Mesendoderm (in vitro differentiated cells): Measurements from ENCODE around the gene ARMH3.
A peak's percentile ranks its signal among the peaks of the same experiment; 100 is the strongest.

Source experiments
- DNase-seq: peaks from one replicate; pipeline ENCODE4 v3.0.0; 2013
- H2AK5ac ChIP-seq: 2 replicates; pipeline ENCODE4 v1.6.1; 2013; ENCODE audit warnings: low read length, inconsistent platforms
- H2BK120ac ChIP-seq: 2 replicates; pipeline ENCODE4 v1.6.1; 2013; ENCODE audit warnings: low read depth, mild to moderate bottlenecking, low read length, moderate library complexity, mixed read lengths
- H2BK15ac ChIP-seq: replicated peaks from 2 replicates; pipeline ENCODE4 v1.6.1; 2013; ENCODE audit warnings: low read depth, mild to moderate bottlenecking, moderate library complexity
- H2BK5ac ChIP-seq: 2 replicates; pipeline ENCODE4 v1.6.1; 2013; ENCODE audit warnings: low read length, inconsistent platforms
- H3K18ac ChIP-seq: 2 replicates; pipeline ENCODE4 v1.6.1; 2013; ENCODE audit warnings: mild to moderate bottlenecking, low read length, mixed read lengths
- H3K23ac ChIP-seq: one replicate; pipeline ENCODE4 v1.6.1; 2013; ENCODE audit warnings: low read length
- H3K27ac ChIP-seq: 2 replicates; pipeline ENCODE4 v1.5.1; 2013; ENCODE audit warnings: low read depth, mild to moderate bottlenecking, inconsistent platforms, low read length, moderate library complexity
- H3K27me3 ChIP-seq: 2 replicates; pipeline ENCODE4 v1.6.1; 2013; ENCODE audit warnings: low read length, control low read depth, mild to moderate bottlenecking, inconsistent platforms; ENCODE audit not compliant: insufficient read depth, poor library complexity
- H3K36me3 ChIP-seq: 2 replicates; pipeline ENCODE4 v1.6.1; 2013; ENCODE audit warnings: low read length, inconsistent platforms; ENCODE audit not compliant: control insufficient read depth, insufficient read depth
- H3K4ac ChIP-seq: one replicate; pipeline ENCODE4 v1.6.1; 2013; ENCODE audit warnings: low read depth, mild to moderate bottlenecking, low read length, moderate library complexity
- H3K4me1 ChIP-seq: 2 replicates; pipeline ENCODE4 v1.6.1; 2013; ENCODE audit warnings: low read depth, low read length, inconsistent platforms; ENCODE audit not compliant: control insufficient read depth
- H3K4me2 ChIP-seq: 2 replicates; pipeline ENCODE4 v1.6.1; 2013; ENCODE audit warnings: low read length
- H3K4me3 ChIP-seq: 2 replicates; pipeline ENCODE4 v1.5.1; 2013; ENCODE audit warnings: mild to moderate bottlenecking, low read length
- H3K56ac ChIP-seq: one replicate; pipeline ENCODE4 v1.6.1; 2013; ENCODE audit warnings: low read length
- H3K79me1 ChIP-seq: 2 replicates; pipeline ENCODE4 v1.6.1; 2013; ENCODE audit warnings: low read length, inconsistent platforms
- H3K79me2 ChIP-seq: 2 replicates; pipeline ENCODE4 v1.6.1; 2013; ENCODE audit warnings: mild to moderate bottlenecking, low read length; ENCODE audit not compliant: control insufficient read depth, insufficient read depth
- H3K9ac ChIP-seq: 2 replicates; pipeline ENCODE4 v1.6.1; 2013; ENCODE audit warnings: low read length, inconsistent platforms
- H4K5ac ChIP-seq: one replicate; pipeline ENCODE4 v1.6.1; 2013; ENCODE audit warnings: low read length
- H4K8ac ChIP-seq: one replicate; pipeline ENCODE4 v1.6.1; 2013; ENCODE audit warnings: low read depth, mild to moderate bottlenecking, control low read depth, low read length, moderate library complexity
- WGBS: extraction: QIAGEN DNeasy Blood & Tissue Kit; methylation state at CpG from one replicate; pipeline ENCODE4 v1.1.7; 2013; ENCODE audit warnings: low lambda C conversion rate, missing lambda C conversion rate; ENCODE audit not compliant: insufficient coverage; ENCODE audit errors: extremely low coverage; 5-methylcytosine and 5-hydroxymethylcytosine counted together

ARMH3 gene

DNA sequence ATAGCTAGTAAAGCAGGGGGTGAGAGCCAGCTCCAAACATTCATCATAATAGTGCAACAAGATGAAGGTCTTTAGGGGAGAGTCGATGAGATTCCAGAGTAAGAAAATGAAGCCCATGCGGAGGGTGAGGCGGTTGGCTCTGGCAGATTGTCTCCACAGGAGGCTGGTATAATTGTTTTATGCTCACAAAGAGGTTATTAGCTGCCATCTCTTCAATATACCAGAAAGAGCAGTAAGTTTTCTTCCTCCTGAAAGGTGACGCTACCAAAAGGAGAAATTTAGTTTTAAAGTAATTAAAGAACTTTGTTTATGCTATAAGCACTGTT lies 153.2 kb downstream of the ARMH3 start:
- H2AK5ac ChIP-seq, result no peak overlapping the region
- no peak overlapping the region for H4K5ac ChIP-seq
- H3K79me1 ChIP-seq, result no peaks in the 10 kb centered on the region
- H3K4me1 ChIP-seq, result no peaks in the 10 kb centered on the region
- H3K56ac ChIP-seq, result no peak overlapping the region
- no peak overlapping the region for H3K4me3 ChIP-seq
- H3K9ac ChIP-seq, result no peak overlapping the region
- no peak overlapping the region for H2BK15ac ChIP-seq
- no peaks in the 10 kb centered on the region for H3K79me2 ChIP-seq
- no peak overlapping the region for H3K4ac ChIP-seq
- H3K27ac ChIP-seq, result no peak overlapping the region
- H2BK120ac ChIP-seq, result no peak overlapping the region
- H3K36me3 ChIP-seq, result no peaks in the 10 kb centered on the region
- H4K8ac ChIP-seq, result no peak overlapping the region
- no CpG with 5 or more reads among the region's 4 CpGs for WGBS
- DNase-seq, result no peak
- no peak overlapping the region for H2BK5ac ChIP-seq
- no peak overlapping the region for H3K23ac ChIP-seq
- H3K27me3 ChIP-seq, result no peaks in the 10 kb centered on the region
- no peak overlapping the region for H3K18ac ChIP-seq
- no peak overlapping the region for H3K4me2 ChIP-seq

DNA sequence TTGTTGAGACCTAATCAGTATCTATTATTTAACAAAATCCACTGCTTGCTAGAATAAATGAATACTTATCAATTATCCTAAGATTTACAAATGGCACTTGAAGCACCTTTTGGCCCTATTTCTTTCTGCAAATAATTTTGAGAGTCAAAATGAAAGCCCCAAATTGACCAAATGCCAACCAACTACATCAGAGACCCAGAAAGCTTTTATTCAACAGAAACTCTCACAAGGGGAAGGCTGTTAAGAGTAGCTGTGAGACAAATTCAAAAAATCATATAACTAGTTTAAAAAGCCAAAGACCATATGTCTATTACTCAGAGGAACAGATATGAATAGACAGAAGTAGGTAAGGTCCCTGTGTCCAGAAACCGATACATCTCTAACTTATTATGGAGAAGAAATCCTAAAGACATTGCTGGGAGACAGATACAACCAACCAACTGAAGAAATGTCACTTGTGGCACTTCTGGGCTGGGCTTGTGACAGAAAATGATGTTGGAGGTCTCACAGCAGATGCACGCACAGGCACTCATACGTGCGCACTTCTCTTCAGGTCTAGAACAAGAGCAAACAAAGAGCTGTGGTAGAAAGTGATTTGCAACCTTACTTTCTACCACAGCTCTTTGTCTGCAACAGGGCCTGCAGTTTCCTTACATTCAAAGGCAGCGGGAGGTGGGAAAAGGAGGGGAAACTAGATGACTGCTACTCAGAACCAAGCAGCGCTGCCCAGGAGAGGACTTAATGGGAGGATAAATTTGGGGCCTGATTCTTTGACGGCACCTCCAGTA lies 153.7 kb downstream of the ARMH3 start:
- Histone ChIP-seq H3K4me1 (no peaks in the 10 kb centered on the region), H2AK5ac (no peak overlapping the region), H4K5ac (no peak overlapping the region), H3K27ac (no peak overlapping the region), H3K9ac (no peak overlapping the region), H3K23ac (no peak overlapping the region), H3K56ac (no peak overlapping the region), H3K4ac (no peak overlapping the region), H3K4me2 (no peak overlapping the region), H2BK15ac (no peak overlapping the region), H3K36me3 (no peaks in the 10 kb centered on the region), H3K79me1 (no peaks in the 10 kb centered on the region), H2BK120ac (no peak overlapping the region), H3K79me2 (no peaks in the 10 kb centered on the region), H3K18ac (no peak overlapping the region), H4K8ac (no peak overlapping the region), H3K4me3 (no peak overlapping the region), H2BK5ac (no peak overlapping the region), H3K27me3 (no peaks in the 10 kb centered on the region)
- peak; percentile 33 for DNase-seq
- whole genome bisulfite sequencing, result no CpG with 5 or more reads among the region's 7 CpGs

DNA sequence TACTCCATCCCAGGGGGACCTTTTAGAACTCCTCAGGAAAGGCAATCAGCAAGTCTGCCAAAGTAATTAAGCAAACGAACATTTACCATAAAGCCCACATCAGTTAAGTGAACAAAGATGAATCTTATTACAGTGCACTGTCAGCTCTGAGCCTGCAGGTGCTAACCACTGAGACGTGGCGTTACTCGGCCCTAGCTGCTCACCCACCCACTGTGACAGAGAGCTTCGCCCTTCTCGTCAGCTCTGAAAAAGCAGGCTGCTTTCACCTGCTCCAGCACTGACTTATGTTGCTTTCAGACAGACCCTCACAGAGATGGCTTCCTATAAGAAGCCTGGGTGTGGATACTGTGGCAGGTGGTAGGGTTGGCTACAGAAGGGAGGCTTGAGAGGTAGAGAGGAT lies 154.6 kb downstream of the ARMH3 start:
- Histone ChIP-seq H3K56ac (no peak overlapping the region), H3K4me3 (no peak overlapping the region), H3K9ac (no peak overlapping the region), H4K8ac (no peak overlapping the region), H4K5ac (no peak overlapping the region), H3K79me2 (no peaks in the 10 kb centered on the region), H2BK15ac (no peak overlapping the region), H3K27ac (no peak overlapping the region), H3K27me3 (no peaks in the 10 kb centered on the region), H2BK5ac (no peak overlapping the region), H2BK120ac (no peak overlapping the region), H3K36me3 (no peaks in the 10 kb centered on the region), H3K4me1 (no peaks in the 10 kb centered on the region), H3K4me2 (no peak overlapping the region), H3K18ac (no peak overlapping the region), H3K4ac (no peak overlapping the region), H3K79me1 (no peaks in the 10 kb centered on the region), H2AK5ac (no peak overlapping the region), H3K23ac (no peak overlapping the region)
- WGBS, result no CpG with 5 or more reads among the region's 6 CpGs
- DNase-seq, result no peak

DNA sequence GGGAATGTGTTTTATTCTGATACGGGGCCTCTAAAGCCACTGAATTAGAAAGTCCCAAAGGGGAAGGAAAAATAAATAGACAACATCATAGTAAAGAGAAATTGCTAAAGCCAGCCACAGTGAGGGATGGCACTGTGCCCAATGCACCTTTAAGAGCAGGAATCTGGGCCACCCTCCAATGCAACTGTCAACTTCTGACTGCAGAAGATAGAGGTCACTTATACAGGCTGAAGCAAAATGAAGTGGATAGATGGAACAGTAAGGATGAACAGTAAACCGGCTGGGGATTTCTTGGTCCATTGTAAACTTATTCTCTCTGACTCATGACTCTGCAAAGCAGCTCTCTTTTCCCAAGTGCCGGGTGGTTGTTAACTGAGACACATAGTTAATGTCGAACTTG lies 158.3 kb downstream of the ARMH3 start:
- Histone ChIP-seq H3K4me2 (no peak overlapping the region), H3K4me3 (no peak overlapping the region), H3K27me3 (no peaks in the 10 kb centered on the region), H3K79me2 (no peaks in the 10 kb centered on the region), H3K4me1 (peaks cover 7% of the 10 kb centered on the region), H4K8ac (no peak overlapping the region), H2BK120ac (no peak overlapping the region), H3K18ac (no peak overlapping the region), H3K4ac (no peak overlapping the region), H3K9ac (no peak overlapping the region), H2BK5ac (no peak overlapping the region), H3K79me1 (no peaks in the 10 kb centered on the region), H3K36me3 (no peaks in the 10 kb centered on the region), H3K27ac (no peak overlapping the region), H3K23ac (no peak overlapping the region), H3K56ac (no peak overlapping the region), H2AK5ac (no peak overlapping the region), H2BK15ac (no peak overlapping the region), H4K5ac (no peak overlapping the region)
- DNase-seq, result no peak
- WGBS, result no CpG with 5 or more reads among the region's 4 CpGs

DNA sequence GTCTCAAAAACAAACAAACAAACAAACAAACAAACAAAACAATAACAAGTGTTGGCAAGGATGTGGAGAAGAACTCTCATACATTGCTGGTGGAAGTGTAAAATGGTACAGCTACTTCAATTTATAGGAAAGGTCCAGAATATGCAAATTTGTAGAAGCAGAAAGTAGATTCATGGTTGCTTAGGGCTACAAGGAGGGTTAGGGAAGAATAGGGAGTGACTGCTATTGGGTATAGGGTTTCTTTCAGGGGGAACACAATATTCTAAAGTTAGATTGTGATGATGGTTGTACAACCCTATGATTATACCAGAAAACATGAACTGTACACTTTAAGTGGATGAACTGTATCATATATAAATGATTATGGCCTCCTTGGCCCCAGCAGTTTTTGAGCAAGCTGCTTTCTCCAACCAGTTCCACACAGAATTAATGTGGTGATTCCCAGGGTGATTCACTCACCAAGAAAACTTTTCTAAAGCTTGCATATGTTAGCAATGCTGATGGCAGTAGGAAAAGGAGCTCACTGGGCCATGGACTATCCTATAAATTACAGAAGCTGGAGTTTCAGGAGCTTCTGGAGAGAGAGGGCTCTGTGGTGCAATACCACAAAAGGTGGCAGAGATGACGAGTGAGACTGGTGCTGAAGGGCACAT lies 159.6 kb downstream of the ARMH3 start:
- H3K79me2 ChIP-seq, result no peaks in the 10 kb centered on the region
- H3K79me1 ChIP-seq, result no peaks in the 10 kb centered on the region

More for the DNA sequence above, 159.6 kb downstream of the ARMH3 start:
- Histone ChIP-seq H2BK120ac (no peak overlapping the region), H3K56ac (no peak overlapping the region), H4K8ac (no peak overlapping the region), H2BK5ac (no peak overlapping the region), H3K4me3 (no peak overlapping the region), H3K9ac (no peak overlapping the region), H2BK15ac (no peak overlapping the region), H3K27ac (no peak overlapping the region), H3K4me2 (no peak overlapping the region), H3K36me3 (no peaks in the 10 kb centered on the region), H3K18ac (no peak overlapping the region), H3K4me1 (peaks cover 7% of the 10 kb centered on the region), H3K23ac (no peak overlapping the region), H3K27me3 (no peaks in the 10 kb centered on the region), H3K4ac (no peak overlapping the region), H2AK5ac (no peak overlapping the region), H4K5ac (no peak overlapping the region)
- no CpG with 5 or more reads among the region's 1 CpG for WGBS
- DNase-seq, result no peak
